DOHH2 (cell line): ENCODE measurements around the gene ZNRF1.

Experiments
- H3F3A ChIP-seq: fragments of 200-600 bp; sonication (generic), shearing (Covaris generic); 2 replicates; pipeline ENCODE4 v1.6.0; 2016; ENCODE audit warnings: antibody characterized with exemption, mild to moderate bottlenecking; ENCODE audit not compliant: control insufficient read depth, insufficient read depth
- H3K27ac ChIP-seq: fragments of 200-600 bp; sonication (generic); 2 replicates; pipeline ENCODE4 v1.5.1; 2014; ENCODE audit warnings: low read depth, mild to moderate bottlenecking, low read length, moderate library complexity
- H3K27me3 ChIP-seq: fragments of 200-600 bp; sonication (generic); 2 replicates; pipeline ENCODE4 v1.6.1; 2014; ENCODE audit warnings: mild to moderate bottlenecking, low read length, mixed read lengths; ENCODE audit not compliant: control insufficient read depth
- H3K36me3 ChIP-seq: fragments of 200-600 bp; sonication (generic); 2 replicates; pipeline ENCODE4 v1.6.1; 2014; ENCODE audit warnings: mild to moderate bottlenecking, low read length, moderate library complexity, mixed read lengths; ENCODE audit not compliant: control insufficient read depth
- H3K4me1 ChIP-seq: fragments of 200-600 bp; sonication (generic); 2 replicates; pipeline ENCODE4 v1.6.1; 2014; ENCODE audit warnings: mild to moderate bottlenecking, low read length, mixed read lengths; ENCODE audit not compliant: control insufficient read depth
- H3K4me2 ChIP-seq: fragments of 200-600 bp; sonication (generic); 2 replicates; pipeline ENCODE4 v1.6.0; 2014; ENCODE audit warnings: mild to moderate bottlenecking, low read length, moderate library complexity
- H3K4me3 ChIP-seq: fragments of 200-600 bp; sonication (generic); 2 replicates; pipeline ENCODE4 v1.5.1; 2014; ENCODE audit warnings: mild to moderate bottlenecking, low read length, mixed read lengths
- H3K79me2 ChIP-seq: fragments of 200-600 bp; sonication (generic); 2 replicates; pipeline ENCODE4 v1.6.1; 2014; ENCODE audit warnings: mild to moderate bottlenecking, low read length, mixed read lengths; ENCODE audit not compliant: control insufficient read depth
- H3K9me2 ChIP-seq: fragments of 200-600 bp; sonication (generic); replicated peaks from 2 replicates; pipeline ENCODE4 v1.6.1; 2014; ENCODE audit warnings: mild to moderate bottlenecking, low read length, mixed read lengths; ENCODE audit not compliant: control insufficient read depth
- H3K9me3 ChIP-seq: fragments of 200-600 bp; sonication (generic); 2 replicates; pipeline ENCODE4 v1.6.1; 2014; ENCODE audit warnings: antibody characterized with exemption, low read length, mixed read lengths; ENCODE audit not compliant: control insufficient read depth, insufficient read depth
- H4K20me1 ChIP-seq: fragments of 200-600 bp; sonication (generic); 2 replicates; pipeline ENCODE4 v1.6.0; 2014; ENCODE audit warnings: low read depth, mild to moderate bottlenecking, antibody characterized with exemption, low read length, moderate library complexity; ENCODE audit not compliant: control insufficient read depth, insufficient read depth
- EZH2phosphoT487 ChIP-seq: fragments of 200-600 bp; sonication (generic); IDR thresholded peaks from 2 replicates; pipeline ENCODE4 v1.6.1; 2017; ENCODE audit warnings: borderline replicate concordance, mild to moderate bottlenecking, antibody characterized with exemption, low read length, moderate library complexity, mixed read lengths
- TF ChIP-seq, protein P1 (sequence below): fragments of 200-600 bp; sonication (generic); IDR thresholded peaks from one replicate; pipeline ENCODE4 v1.5.1; 2014; ENCODE audit warnings: antibody characterized with exemption, mild to moderate bottlenecking, low read depth, low read length; ENCODE audit not compliant: poor library complexity, severe bottlenecking

The ZNRF1 gene

DNA sequence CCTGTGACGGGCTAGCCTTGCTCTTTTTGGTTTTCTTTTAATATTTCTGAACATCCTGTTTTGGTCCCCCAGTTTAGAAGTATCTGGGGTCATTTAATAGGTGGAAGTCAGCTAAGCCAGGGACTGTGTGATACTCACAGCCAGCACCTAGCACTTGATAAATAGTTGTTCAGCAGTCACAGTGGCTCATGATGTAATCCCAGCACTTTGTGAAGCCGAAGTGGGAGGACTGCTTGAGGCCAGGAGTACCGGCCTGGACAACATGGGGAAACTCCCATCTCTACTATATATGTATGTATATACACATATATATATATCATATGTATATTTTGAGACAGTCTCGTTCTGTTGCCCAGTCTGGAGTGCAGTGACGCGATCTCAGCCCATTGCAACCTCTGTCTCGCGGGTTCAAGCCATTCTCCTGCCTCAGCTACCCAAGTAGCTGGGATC, 1.8 kb upstream of the ZNRF1 start:
- no peak overlapping the region for H3K4me2 ChIP-seq
- no peaks in the 10 kb centered on the region for H3K9me2 ChIP-seq
- H3K4me1 ChIP-seq = peaks cover 36% of the 10 kb centered on the region
- peaks cover 18% of the 10 kb centered on the region for H3K79me2 ChIP-seq
- peaks cover 30% of the 10 kb centered on the region for H3K27me3 ChIP-seq
- no peak overlapping the region for H3K27ac ChIP-seq
- no peaks in the 10 kb centered on the region for H3F3A ChIP-seq
- TF ChIP-seq EZH2phosphoT487 = no peak
- TF ChIP-seq, protein P1, sequence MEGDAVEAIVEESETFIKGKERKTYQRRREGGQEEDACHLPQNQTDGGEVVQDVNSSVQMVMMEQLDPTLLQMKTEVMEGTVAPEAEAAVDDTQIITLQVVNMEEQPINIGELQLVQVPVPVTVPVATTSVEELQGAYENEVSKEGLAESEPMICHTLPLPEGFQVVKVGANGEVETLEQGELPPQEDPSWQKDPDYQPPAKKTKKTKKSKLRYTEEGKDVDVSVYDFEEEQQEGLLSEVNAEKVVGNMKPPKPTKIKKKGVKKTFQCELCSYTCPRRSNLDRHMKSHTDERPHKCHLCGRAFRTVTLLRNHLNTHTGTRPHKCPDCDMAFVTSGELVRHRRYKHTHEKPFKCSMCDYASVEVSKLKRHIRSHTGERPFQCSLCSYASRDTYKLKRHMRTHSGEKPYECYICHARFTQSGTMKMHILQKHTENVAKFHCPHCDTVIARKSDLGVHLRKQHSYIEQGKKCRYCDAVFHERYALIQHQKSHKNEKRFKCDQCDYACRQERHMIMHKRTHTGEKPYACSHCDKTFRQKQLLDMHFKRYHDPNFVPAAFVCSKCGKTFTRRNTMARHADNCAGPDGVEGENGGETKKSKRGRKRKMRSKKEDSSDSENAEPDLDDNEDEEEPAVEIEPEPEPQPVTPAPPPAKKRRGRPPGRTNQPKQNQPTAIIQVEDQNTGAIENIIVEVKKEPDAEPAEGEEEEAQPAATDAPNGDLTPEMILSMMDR = no peak
- H3K4me3 ChIP-seq = no peak overlapping the region
- 0 out of 2 replicates have a peak, but pooled peaks cover 4% of the 10 kb centered on the region for H4K20me1 ChIP-seq
- H3K9me3 ChIP-seq = no peaks in the 10 kb centered on the region
- no peaks in the 10 kb centered on the region for H3K36me3 ChIP-seq

DNA sequence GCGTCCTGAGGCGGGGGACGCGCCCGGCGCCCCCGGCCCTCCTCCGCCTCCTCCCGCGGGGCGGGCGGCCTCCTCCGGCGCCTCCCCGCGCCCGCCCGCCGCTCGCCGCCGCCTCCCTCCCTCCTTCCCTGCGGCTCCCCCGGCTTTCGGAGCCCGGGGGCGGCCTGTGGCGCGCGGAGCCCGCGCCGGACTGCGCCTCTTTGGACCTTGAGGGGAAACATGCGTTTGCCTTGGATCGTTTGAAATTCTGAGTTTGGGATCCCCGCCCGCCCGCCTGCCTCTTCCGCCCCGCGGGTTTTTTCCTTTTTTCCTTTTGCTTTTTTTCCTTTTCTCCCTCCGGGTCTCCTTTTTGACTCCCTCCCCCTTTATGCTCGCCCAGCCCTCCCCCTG, 390 bp downstream of the ZNRF1 start:
- Histone ChIP-seq H3K27ac (no peak overlapping the region), H3K9me3 (no peaks in the 10 kb centered on the region), H3K4me2 (peak overlapping the region; percentile 88), H3K9me2 (no peaks in the 10 kb centered on the region), H3K79me2 (peaks cover 32% of the 10 kb centered on the region), H3F3A (no peaks in the 10 kb centered on the region), H3K4me1 (peaks cover 42% of the 10 kb centered on the region), H3K27me3 (peaks cover 31% of the 10 kb centered on the region), H3K36me3 (no peaks in the 10 kb centered on the region), H3K4me3 (peak overlapping the region; percentile 80), H4K20me1 (0 out of 2 replicates have a peak, but pooled peaks cover 4% of the 10 kb centered on the region)
- TF ChIP-seq, protein P1 = no peak
- no peak for TF ChIP-seq EZH2phosphoT487

DNA sequence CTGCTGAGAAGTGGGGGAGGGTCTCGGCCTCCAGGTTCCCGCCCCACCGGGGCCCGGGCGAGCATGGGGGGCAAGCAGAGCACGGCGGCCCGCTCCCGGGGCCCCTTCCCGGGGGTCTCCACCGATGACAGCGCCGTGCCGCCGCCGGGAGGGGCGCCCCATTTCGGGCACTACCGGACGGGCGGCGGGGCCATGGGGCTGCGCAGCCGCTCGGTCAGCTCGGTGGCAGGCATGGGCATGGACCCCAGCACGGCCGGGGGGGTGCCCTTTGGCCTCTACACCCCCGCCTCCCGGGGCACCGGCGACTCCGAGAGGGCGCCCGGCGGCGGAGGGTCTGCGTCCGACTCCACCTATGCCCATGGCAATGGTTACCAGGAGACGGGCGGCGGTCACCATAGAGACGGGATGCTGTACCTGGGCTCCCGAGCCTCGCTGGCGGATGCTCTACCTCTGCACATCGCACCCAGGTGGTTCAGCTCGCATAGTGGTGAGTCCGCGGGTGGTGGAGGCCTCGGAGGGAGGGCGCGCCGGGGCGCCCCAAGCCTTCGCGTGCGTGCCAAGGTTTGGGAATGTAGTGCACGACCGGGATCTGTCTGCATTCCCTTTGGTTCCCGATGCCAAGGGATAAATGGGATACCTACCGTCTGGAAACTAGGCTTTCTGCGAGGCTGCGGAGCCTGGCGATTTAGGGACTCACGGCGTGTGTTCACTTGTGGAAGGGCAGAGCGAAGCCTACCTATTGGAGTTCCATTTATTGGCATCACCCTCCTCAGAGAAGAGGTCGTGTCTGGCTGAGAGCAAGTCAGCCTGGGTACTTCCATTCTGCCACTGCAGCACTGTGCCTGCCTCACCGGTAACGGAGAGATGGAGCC, 1.0 kb downstream of the ZNRF1 start:
- Histone ChIP-seq H3K4me1 (peaks cover 42% of the 10 kb centered on the region), H3K4me2 (peak overlapping the region; percentile 88), H3K27me3 (peaks cover 31% of the 10 kb centered on the region), H3K4me3 (peak overlapping the region; percentile 80), H4K20me1 (0 out of 2 replicates have a peak, but pooled peaks cover 4% of the 10 kb centered on the region), H3K27ac (no peak overlapping the region), H3K36me3 (no peaks in the 10 kb centered on the region), H3K9me3 (no peaks in the 10 kb centered on the region), H3K79me2 (peaks cover 32% of the 10 kb centered on the region), H3F3A (no peaks in the 10 kb centered on the region), H3K9me2 (no peaks in the 10 kb centered on the region)
- TF ChIP-seq, protein P1 = no peak
- no peak for TF ChIP-seq EZH2phosphoT487
